ENCODE measurements around the gene PRR11.

- TF ChIP-seq CTCF (conservative IDR thresholded peaks at IDR 0.05 in 1 of 2, IDR thresholded peaks at IDR 0.05 in 1 of 2; ENCODE audit: low read depth in 1 of 2, low read length in 2 of 2) = no peak
- TF ChIP-seq EZH2 (IDR thresholded peaks at IDR 0.05; ENCODE audit: low read length, missing control alignments) = no peak
Measured at GRCh38 chr17:59149841-59150511, 5.6 kb upstream of the PRR11 start.

Measured in fibroblast of lung (primary cell).